Brain microvascular endothelial cell (primary cell): ENCODE data around the gene GFPT2.

ENCODE experiments used
- DNase-seq: peaks from one replicate; pipeline ENCODE4 v3.0.0-alpha.2; 2020
- H3K27ac ChIP-seq: fragments of 250-450 bp; sonication (Bioruptor Pico); 2 replicates; pipeline ENCODE4 v1.5.1; 2020; ENCODE audit warnings: mild to moderate bottlenecking, moderate library complexity
- H3K27me3 ChIP-seq: fragments of 250-450 bp; sonication (Bioruptor Pico); replicated peaks from 2 replicates; pipeline ENCODE4 v1.5.1; 2020; ENCODE audit warnings: mild to moderate bottlenecking
- H3K36me3 ChIP-seq: fragments of 250-450 bp; sonication (Bioruptor Pico); replicated peaks from 2 replicates; pipeline ENCODE4 v1.5.1; 2020; ENCODE audit warnings: mild to moderate bottlenecking
- H3K4me3 ChIP-seq: 2 replicates; pipeline ENCODE4 v1.5.1; 2011; ENCODE audit warnings: low read depth, mild to moderate bottlenecking, control low read depth, low read length, moderate library complexity
- in situ Hi-C: cut with HindIII; loops from 2 replicates; pipeline ENCODE4 v1.10.0; 2017; ENCODE audit warnings: low sequenced_read_pairs, low pct_ligation_motif_present
- TF ChIP-seq, protein P1 (sequence below): IDR thresholded peaks from 2 replicates; pipeline ENCODE4 v1.5.1; 2011; ENCODE audit warnings: low read depth, mild to moderate bottlenecking, moderate library complexity, low read length, control low read depth, inconsistent platforms; ENCODE audit errors: missing control alignments

The GFPT2 gene

DNA sequence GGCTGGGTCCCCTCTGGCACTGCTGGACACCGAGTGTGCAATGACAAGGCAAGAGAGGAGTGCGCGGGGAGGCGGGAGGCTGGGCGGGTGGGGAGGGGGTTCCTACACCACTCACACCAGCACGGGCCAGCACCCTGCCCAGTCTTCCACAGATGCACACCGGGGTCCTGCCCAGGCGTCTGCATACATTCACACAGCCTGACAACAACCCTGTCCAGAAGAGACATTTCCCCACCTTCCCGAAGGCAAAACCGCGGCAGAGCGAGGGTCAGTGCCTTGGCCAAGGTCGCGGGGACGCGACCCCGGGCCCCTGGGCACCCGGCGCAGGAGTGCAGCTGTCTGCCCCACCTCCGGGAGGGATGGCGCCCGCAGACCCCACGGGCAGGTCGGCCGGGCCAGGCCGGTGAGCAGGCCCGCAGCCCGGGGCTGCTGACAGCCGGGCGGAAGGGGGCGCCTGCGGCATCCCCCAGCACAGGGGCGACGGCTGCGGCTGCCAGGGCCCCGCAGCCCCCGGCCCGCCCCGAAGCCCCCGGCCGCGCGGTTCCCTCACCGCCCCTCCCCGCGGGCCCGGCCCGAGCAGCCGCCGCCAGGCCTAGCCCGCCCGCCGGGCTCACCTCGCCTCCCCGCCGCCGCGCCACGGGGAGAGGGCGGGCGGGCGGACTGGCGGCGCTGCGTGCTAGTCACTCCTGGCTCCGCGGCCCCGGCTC lies 61.7 kb downstream of the GFPT2 start:
- H3K4me3 ChIP-seq: peak overlapping the region; percentile 73
- H3K36me3 ChIP-seq: no peaks in the 10 kb centered on the region
- H3K27me3 ChIP-seq: no peaks in the 10 kb centered on the region
- TF ChIP-seq, protein P1, sequence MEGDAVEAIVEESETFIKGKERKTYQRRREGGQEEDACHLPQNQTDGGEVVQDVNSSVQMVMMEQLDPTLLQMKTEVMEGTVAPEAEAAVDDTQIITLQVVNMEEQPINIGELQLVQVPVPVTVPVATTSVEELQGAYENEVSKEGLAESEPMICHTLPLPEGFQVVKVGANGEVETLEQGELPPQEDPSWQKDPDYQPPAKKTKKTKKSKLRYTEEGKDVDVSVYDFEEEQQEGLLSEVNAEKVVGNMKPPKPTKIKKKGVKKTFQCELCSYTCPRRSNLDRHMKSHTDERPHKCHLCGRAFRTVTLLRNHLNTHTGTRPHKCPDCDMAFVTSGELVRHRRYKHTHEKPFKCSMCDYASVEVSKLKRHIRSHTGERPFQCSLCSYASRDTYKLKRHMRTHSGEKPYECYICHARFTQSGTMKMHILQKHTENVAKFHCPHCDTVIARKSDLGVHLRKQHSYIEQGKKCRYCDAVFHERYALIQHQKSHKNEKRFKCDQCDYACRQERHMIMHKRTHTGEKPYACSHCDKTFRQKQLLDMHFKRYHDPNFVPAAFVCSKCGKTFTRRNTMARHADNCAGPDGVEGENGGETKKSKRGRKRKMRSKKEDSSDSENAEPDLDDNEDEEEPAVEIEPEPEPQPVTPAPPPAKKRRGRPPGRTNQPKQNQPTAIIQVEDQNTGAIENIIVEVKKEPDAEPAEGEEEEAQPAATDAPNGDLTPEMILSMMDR: peak; percentile 40
- no peak overlapping the region for H3K27ac ChIP-seq
- no peak for DNase-seq
- in situ Hi-C loops: no loop called here

DNA sequence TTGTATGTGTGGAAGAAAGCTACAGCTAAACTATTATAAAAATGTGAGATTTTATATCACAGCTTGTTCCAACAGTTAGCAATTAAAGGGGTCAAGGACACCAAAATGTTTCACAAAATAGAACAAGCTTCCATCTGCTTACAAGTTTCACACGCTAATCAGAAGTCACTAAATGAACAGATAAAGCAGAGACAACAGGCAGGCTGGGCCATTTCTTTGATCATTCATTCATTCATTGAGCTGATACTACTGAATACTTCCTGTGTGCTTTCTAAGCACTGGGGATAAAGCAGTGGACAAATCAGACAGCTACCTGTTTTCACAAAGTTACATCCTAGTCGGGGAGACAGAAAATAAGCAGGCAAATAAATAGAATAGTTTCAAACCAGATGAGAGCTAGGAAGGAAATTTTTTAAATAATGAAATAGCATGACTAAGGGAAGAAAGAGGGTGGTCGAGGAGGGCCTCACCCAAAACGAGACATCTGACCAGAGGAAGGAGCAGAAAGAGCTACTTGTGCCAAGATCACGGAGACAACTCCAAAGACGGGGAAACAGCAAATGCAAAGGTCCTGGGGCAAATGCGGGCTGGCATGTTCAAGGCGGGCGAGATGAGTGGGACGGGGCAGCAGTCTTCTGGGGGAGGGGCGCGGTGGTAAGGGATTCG lies 62.4 kb downstream of the GFPT2 start:
- H3K27me3 ChIP-seq: no peaks in the 10 kb centered on the region
- no peaks in the 10 kb centered on the region for H3K36me3 ChIP-seq
- in situ Hi-C loops: no loop called here
- no peak overlapping the region for H3K27ac ChIP-seq
- no peak for DNase-seq
- TF ChIP-seq, protein P1: no peak
- H3K4me3 ChIP-seq: peak overlapping the region; percentile 73

DNA sequence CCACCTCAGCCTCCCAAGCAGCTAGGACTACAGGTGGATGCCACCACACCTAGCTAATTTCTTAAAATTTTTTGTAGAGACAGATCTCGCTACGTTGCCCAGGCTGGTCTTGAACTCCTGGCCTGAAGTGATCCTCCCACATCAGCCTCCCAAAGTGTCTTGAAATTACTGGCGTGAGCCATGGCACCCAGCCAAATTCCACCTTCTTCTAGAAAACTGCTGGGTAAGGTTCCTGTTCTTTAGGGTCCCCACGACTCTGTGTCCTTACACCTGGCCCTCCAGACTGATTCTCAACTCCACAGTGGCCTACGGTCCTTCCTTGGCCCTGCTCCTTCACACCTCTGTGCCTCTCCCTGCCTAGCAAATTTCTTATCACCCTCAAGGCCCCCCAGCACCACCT lies 63.2 kb downstream of the GFPT2 start:
- Histone ChIP-seq H3K27ac (no peak overlapping the region), H3K4me3 (no peak overlapping the region), H3K27me3 (no peaks in the 10 kb centered on the region), H3K36me3 (no peaks in the 10 kb centered on the region)
- TF ChIP-seq, protein P1: no peak
- in situ Hi-C loops: no loop called here
- no peak for DNase-seq

DNA sequence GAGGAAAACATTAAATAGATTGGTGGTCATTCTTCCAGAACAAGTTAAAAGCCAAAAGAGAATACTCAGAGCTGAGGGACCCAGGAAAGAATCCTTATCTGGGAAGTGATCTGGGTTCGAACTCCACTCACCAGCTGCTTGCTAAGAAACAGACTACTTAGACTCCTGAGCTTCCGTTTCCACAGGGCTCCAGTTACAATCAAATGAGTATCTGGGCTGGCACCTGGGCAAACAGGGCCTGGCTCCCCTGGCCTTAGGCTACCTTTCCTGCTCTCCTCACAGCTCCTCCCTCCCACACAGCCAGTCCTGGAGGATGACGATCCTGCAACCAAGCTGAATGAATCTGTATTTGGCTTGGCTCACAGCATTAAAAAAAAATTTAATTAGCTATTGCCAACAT lies 63.7 kb downstream of the GFPT2 start:
- no peak overlapping the region for H3K4me3 ChIP-seq
- no peaks in the 10 kb centered on the region for H3K36me3 ChIP-seq
- in situ Hi-C loops: no loop called here
- no peaks in the 10 kb centered on the region for H3K27me3 ChIP-seq
- DNase-seq: no peak
- TF ChIP-seq, protein P1: no peak
- H3K27ac ChIP-seq: no peak overlapping the region

DNA sequence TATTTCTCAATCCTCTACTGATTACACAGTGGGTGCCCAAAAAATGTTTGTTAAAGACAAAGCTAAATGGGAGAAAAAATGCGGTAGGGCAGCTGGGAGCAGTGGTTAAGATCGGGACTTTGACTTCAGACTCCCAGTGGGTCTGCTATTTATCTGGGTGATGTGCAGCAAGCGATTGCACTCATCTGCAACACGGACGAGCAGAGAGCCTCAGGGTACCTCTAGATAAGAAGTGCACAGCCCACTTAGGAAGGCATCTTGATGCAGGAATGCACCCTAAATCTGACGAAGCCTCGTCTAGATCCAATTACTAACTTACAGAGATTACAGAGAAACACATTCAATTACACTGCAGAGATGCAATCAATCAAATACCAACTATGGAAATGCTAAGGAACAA lies 65.3 kb downstream of the GFPT2 start:
- Histone ChIP-seq H3K27ac (no peak overlapping the region), H3K27me3 (no peaks in the 10 kb centered on the region), H3K4me3 (no peak overlapping the region), H3K36me3 (no peaks in the 10 kb centered on the region)
- TF ChIP-seq, protein P1: no peak
- no peak for DNase-seq
- in situ Hi-C loops: no loop called here
